ENCODE results near the gene SLC6A3.
"Not testable (repeated sequence)": the region's sequence is repeated elsewhere in the genome, so short reads cannot be mapped to it uniquely, and the experiment has no call there.

DNA sequence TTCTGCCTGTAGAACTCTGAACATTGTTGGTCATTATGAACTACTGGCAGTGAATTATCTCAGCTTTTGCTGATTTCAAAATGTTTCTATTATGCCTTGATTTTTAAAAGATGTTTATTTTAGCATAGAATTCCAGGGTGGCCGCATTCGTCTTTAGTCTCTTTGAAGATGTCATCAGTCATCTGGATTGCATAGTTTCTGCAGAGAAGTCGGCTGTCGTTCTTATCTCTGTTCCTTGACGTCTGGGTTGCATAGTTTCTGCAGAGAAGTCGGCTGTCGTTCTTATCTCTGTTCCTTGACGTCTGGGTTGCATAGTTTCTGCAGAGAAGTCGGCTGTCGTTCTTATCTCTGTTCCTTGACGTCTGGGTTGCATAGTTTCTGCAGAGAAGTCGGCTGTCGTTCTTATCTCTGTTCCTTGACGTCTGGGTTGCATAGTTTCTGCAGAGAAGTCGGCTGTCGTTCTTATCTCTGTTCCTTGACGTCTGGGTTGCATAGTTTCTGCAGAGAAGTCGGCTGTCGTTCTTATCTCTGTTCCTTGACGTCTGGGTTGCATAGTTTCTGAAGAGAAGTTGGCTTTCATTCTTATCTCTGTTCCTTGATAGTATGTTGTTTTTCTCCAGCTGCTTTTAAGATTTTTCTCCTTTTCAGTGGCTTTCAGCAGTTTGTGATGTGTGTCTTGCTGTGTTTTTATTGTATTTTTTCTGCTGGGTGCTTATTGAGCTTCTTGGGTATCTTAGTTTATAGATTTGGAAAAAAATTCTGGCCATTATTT is 11.1 kb upstream of the SLC6A3 start:
- TF ChIP-seq CTCF (conservative IDR thresholded peaks at IDR 0.05; ENCODE audit: low read length); EZH2phosphoT487 (IDR thresholded peaks at IDR 0.05; ENCODE audit: borderline replicate concordance, low read depth, low read length): not testable (repeated sequence)

All from OCI-LY7 (cell line).